HG02943 (cell line): Measurements from ENCODE around the gene RANGAP1.
"Not testable (repeated sequence)": the region's sequence is repeated elsewhere in the genome, so short reads cannot be mapped to it uniquely, and the experiment has no call there.

Source experiments
- ATAC-seq: cut with Tn5 transposase; IDR thresholded peaks from one replicate; pipeline ENCODE4 v1.9.1; 2021; ENCODE audit warnings: mild to moderate bottlenecking, low read depth, moderate library complexity; ENCODE audit not compliant: unreplicated experiment

RANGAP1 gene

GRCh38 chr22:41301085-41302020, 15.4 kb upstream of the RANGAP1 start, which contains the start of gene ZC3H7B:
Gene ZC3H7B, plus strand, starts transcription at chr22:41301525. Its CDS starts 19,136 bp downstream, at chr22:41320661.
- peak; percentile 74 for ATAC-seq

- ATAC-seq: no peak
Observed at GRCh38 chr22:41300661-41301060, 14.7 kb upstream of the RANGAP1 start.

- no peak for ATAC-seq
Observed at GRCh38 chr22:41296826-41297667, 11.1 kb upstream of the RANGAP1 start.

- not testable (repeated sequence) for ATAC-seq
Observed at GRCh38 chr22:41294816-41295215, 8.8 kb upstream of the RANGAP1 start.

- no peak for ATAC-seq
Observed at GRCh38 chr22:41290262-41291221, 4.6 kb upstream of the RANGAP1 start.

- ATAC-seq: no peak
Observed at GRCh38 chr22:41289671-41290070, 3.7 kb upstream of the RANGAP1 start.

GRCh38 chr22:41288245-41288946, 2.4 kb upstream of the RANGAP1 start:
- ATAC-seq: no peak

GRCh38 chr22:41286639-41287091, 678 bp upstream of the RANGAP1 start:
- ATAC-seq: peak; percentile 22

- no peak for ATAC-seq
Observed at GRCh38 chr22:41285441-41285819, 557 bp downstream of the RANGAP1 start.

GRCh38 chr22:41284465-41284864, 1.5 kb downstream of the RANGAP1 start:
- ATAC-seq: no peak

GRCh38 chr22:41280854-41281253, 5.1 kb downstream of the RANGAP1 start:
- no peak for ATAC-seq

- ATAC-seq: no peak
Observed at GRCh38 chr22:41280065-41280464, 5.9 kb downstream of the RANGAP1 start.

GRCh38 chr22:41274856-41275255, 11.1 kb downstream of the RANGAP1 start:
- no peak for ATAC-seq

GRCh38 chr22:41273128-41273527, 12.9 kb downstream of the RANGAP1 start:
- ATAC-seq: no peak

GRCh38 chr22:41271787-41272186, 14.2 kb downstream of the RANGAP1 start:
- ATAC-seq: no peak

- ATAC-seq: no peak
Observed at GRCh38 chr22:41267958-41268357, 18.0 kb downstream of the RANGAP1 start.

- no peak for ATAC-seq
Observed at GRCh38 chr22:41264408-41264941, 21.5 kb downstream of the RANGAP1 start.

GRCh38 chr22:41263704-41264103, 22.3 kb downstream of the RANGAP1 start:
- ATAC-seq: no peak

GRCh38 chr22:41262250-41262765, 23.7 kb downstream of the RANGAP1 start:
- ATAC-seq: no peak
